DMS153 (cell line): ENCODE data around the gene LRPPRC.

Experiments
- DNase-seq: peaks from one replicate; lab custom pipeline; 2025; lab: John Stamatoyannopoulos, UW

LRPPRC gene

GRCh38 chr2:43906448-43907109 is 89.2 kb downstream of the LRPPRC start:
- DNase-seq: no peak

DNA sequence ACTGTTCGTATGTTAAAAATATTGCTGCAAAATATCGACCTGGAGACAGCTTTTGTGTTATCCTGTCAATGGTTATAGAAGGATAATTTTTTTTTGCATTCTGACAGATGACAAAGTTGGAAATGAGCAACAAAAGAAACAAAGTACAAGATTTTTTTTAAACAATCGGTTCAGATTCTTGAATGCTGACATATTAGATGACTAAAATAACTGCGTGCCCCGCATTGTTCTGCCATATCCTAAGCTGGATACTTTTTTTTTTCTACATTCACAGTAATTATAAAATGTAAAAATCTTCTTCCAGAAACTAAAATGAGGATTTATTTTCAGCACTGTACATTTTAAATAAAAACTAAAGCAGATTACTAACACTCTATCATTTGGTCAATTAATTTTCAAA is 89.9 kb downstream of the LRPPRC start:
- no peak for DNase-seq

- no peak for DNase-seq
Measured at GRCh38 chr2:43905371-43905803, 90.4 kb downstream of the LRPPRC start.

- DNase-seq: no peak
Measured at GRCh38 chr2:43899589-43899988, 96.2 kb downstream of the LRPPRC start.

- no peak for DNase-seq
Measured at GRCh38 chr2:43898838-43899346, 96.9 kb downstream of the LRPPRC start.

- peak; percentile 81 for DNase-seq
Measured at GRCh38 chr2:43898134-43898837, 97.5 kb downstream of the LRPPRC start.

- peak; percentile 27 for DNase-seq
Measured at GRCh38 chr2:43897492-43897891, 98.3 kb downstream of the LRPPRC start.

GRCh38 chr2:43896906-43897305 is 98.9 kb downstream of the LRPPRC start:
- no peak for DNase-seq

- DNase-seq: no peak
Measured at GRCh38 chr2:43894743-43895142, 101.0 kb downstream of the LRPPRC start.

DNA sequence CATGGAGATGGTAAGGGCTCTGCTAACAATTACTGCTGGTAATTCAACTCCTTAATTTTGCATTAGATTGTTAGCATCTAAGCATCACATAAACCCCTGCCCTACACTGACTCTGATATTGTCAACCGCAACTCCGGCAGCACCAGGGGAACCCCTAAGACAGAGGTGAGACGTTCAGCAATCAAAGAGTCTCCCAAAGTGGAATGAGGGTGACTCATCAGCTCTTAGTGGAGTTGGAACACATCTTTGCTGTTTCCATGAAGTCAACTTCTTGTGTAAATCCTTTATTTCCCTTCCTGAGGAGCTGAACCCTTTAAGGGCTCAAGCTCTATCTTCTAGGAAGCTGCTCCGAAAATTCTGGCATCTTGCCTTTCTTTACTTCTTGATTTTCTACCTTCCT is 104.9 kb downstream of the LRPPRC start:
- no peak for DNase-seq

GRCh38 chr2:43889416-43889815 is 106.4 kb downstream of the LRPPRC start:
- DNase-seq: no peak

DNA sequence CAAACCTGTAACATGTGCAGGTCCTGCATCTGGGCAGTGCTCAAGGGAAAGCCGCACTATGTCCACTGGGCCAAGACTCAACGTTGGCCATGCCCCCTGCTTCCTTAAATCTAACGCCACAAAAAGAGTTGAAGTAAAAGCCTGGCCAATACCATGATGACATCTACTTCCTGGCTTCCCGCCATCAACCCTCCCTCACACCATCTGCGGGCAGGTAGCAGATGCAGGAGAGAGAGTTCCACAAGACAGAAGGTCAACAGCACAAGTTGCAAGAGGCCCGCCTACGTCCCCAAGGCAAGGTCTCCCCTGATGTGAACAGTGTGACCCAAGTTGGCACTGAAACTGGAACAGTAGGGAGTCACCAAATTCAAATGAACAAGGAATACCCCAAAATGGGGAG is 108.6 kb downstream of the LRPPRC start:
- DNase-seq: no peak

DNA sequence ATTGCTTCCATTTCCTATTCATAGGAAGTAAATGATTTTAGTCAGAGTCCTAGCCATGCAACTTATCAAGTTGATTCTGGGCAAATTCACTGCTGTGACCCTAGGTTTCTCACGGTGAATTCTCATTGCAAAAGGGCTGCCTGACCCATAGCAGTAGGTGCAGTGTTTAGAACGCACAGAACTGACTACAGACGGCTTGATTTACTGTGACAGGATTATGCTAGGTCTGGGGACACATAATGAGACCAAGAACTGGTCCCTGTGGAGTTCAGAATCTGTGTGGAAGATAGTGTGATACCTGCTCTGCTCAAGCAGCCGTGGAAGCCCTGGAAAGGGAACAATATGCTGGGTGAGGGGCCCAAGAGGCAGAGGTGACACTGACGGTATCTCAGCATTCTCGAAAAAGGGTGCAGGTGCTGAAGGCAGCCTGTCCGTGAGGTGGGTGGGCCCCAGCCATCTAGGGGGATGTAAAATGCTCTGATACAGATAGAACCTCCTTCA is 110.6 kb downstream of the LRPPRC start:
- DNase-seq: no peak

- no peak for DNase-seq
Measured at GRCh38 chr2:43884689-43885088, 111.1 kb downstream of the LRPPRC start.

- no peak for DNase-seq
Measured at GRCh38 chr2:43882312-43882711, 113.5 kb downstream of the LRPPRC start.

GRCh38 chr2:43880952-43881351 is 114.8 kb downstream of the LRPPRC start:
- no peak for DNase-seq

DNA sequence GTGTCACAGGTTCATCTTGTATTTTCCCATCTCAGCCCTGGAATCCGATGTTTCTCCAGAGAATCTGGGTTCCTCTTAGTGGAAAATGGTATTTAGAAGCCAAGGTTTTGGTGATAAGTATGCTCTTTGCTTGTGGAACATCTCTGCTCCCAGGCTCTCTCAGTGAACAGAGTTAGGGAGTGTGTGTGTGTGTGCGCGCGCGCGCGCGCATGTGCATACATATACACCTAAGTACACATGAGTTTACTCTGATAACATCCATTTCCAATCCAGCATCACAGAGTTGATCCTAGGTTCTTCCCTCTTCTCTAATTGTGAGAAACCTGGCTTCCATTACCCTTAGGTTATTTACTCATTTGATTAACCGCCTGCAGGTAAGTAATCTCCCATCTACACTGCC is 115.3 kb downstream of the LRPPRC start:
- no peak for DNase-seq

GRCh38 chr2:43879261-43879660 is 116.5 kb downstream of the LRPPRC start:
- DNase-seq: no peak

DNA sequence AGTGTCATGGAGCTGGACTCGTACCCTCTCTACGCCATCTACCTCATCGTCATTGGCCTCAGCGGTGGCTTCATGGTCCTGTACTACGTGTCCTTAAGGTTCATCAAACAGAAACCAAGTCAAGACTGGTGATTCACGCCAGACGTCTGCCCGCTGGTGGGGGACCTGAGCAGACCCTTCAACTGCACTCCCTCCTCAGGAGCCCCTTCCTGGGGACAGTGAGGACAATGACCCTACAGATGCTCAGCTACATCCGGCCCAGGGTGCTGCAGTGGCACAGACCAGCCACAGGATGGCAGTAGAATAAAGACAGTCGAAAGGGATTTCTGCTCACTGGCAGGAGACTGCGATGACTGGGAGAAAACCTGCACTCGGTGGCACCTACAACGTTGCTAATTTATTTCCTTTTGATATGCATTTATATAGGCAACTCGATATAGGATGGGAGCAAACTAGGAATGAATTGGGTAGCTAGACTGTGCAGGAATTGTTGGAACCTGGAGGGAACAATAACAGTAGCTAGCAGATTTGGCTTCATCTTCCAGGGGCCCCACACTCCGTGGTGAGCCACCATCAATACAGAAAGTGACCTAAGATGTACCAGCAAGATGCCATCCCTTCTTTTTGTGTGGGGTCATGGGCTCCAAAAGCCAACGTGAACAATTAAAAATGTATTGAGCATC is 117.9 kb downstream of the LRPPRC start:
- peak; percentile 37 for DNase-seq

DNA sequence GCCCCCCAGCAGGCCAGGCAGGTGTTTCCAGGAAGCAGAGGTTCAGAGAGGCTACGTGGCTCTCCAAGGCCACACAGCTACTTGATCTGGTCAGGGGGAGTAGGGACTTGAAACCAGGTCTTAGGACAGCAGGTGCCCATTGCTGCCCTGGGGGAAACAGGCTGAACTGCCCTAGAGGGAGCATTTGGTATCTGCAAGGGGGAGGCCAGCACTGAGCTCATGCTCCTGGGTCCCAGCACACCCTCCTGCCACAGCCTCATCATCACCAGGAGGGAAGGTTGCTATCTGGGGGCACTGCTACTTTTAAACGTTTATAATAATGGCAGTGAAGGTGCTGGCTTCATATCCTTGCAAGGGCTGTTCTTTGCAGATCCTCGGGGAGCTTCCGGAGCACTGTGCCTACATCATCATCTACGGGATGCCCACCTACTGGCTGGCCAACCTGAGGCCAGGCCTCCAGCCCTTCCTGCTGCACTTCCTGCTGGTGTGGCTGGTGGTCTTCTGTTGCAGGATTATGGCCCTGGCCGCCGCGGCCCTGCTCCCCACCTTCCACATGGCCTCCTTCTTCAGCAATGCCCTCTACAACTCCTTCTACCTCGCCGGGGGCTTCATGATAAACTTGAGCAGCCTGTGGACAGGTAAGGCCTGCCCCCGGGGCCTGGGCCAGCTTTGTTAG is 120.9 kb downstream of the LRPPRC start:
- DNase-seq: no peak

- no peak for DNase-seq
Measured at GRCh38 chr2:43872151-43872550, 123.6 kb downstream of the LRPPRC start.

DNA sequence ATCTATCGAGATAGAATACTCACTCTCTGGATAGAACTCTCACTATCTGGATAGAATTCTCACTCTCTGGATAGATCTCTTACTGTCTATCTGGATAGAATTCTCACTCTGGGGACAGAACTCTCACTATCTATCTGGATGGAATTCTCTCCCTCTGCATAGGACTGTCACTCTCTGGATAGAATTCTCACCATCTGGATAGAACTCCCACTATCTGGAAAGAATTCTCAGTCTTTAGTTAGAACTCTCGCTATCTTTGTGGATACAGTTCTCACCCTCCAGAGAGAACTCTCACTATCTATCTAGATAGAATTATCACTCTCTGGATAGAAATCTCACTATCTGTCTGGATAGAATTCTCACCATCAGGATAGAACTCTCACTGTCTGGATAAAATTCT is 140.5 kb downstream of the LRPPRC start:
- no peak for DNase-seq
